Activated naive CD8-positive, alpha-beta T cell treated with anti-CD3 and anti-CD28 coated beads, Interleukin-2, amount 10 ng/mL, durations not matched to agents 7 days and 5 days (primary cell): Measurements from ENCODE around the gene CLSTN3. TPM values are rescaled to one million over a fixed set of nuclear protein-coding genes. Genes with fewer than 3 reads are reported as not detected.

Experiments
- ATAC-seq: fragments of 150-1000 bp; cut with Tn5 transposase; one replicate; pipeline ENCODE4 v1.10.0; 2021; ENCODE audit warnings: low read depth, moderate library complexity
- POLR2A ChIA-PET: fragments of 350-600 bp; sonication (Branson Sonifier 250); formaldehyde crosslinking; loops from one replicate; lab custom pipeline; 2021; ENCODE audit warnings: antibody characterized with exemption; lab: Charles Lee
- DNase-seq: peaks from one replicate; pipeline ENCODE4 v3.0.0; 2021
- H3K27ac Mint-ChIP-seq: one replicate; pipeline ENCODE4 v1.8.0; 2022; ENCODE audit warnings: mild to moderate bottlenecking, mixed read lengths
- H3K27me3 Mint-ChIP-seq: one replicate; pipeline ENCODE4 v1.8.0; 2022; ENCODE audit warnings: mild to moderate bottlenecking, moderate library complexity, mixed read lengths
- H3K36me3 Mint-ChIP-seq: one replicate; pipeline ENCODE4 v1.8.0; 2021; ENCODE audit warnings: mild to moderate bottlenecking, mixed read lengths
- H3K4me1 Mint-ChIP-seq: one replicate; pipeline ENCODE4 v1.8.0; 2021; ENCODE audit warnings: mixed read lengths
- H3K4me3 Mint-ChIP-seq: one replicate; pipeline ENCODE4 v1.8.0; 2022; ENCODE audit warnings: mild to moderate bottlenecking, moderate library complexity, mixed read lengths
- H3K9me3 Mint-ChIP-seq: one replicate; pipeline ENCODE4 v1.8.0; 2021; ENCODE audit warnings: mixed read lengths
- total RNA-seq, 2 experiments: library from RNA; stranded (reverse); gene quantifications; one replicate each; pipeline ENCODE4 v1.2.3, GENCODE V29; 2021

Gene CLSTN3
- total RNA-seq, 2 experiments from 2014 or later, result 99.3 to 104 TPM

GRCh38 chr12:7108003-7108795 lies 22.0 kb upstream of the CLSTN3 start:
- ATAC-seq (peak; percentile 96), DNase-seq (peak; percentile 86)
- peak overlapping the region; percentile 96 for H3K4me3 Mint-ChIP-seq
- peaks cover 9% of the 10 kb centered on the region for H3K9me3 Mint-ChIP-seq
- POLR2A ChIA-PET, result interaction anchor here (0.5 to 7.6 kb wide), 29 partner anchors 9 to 532 kb away, joined by 3 to 117 read pairs (median 5); partner anchors contain the start of genes C12orf57, CDCA3, COPS7A and EMG1
- peaks cover 41% of the 10 kb centered on the region for H3K4me1 Mint-ChIP-seq
- peaks cover 35% of the 10 kb centered on the region for H3K36me3 Mint-ChIP-seq
- peak overlapping the region; percentile 95 for H3K27ac Mint-ChIP-seq
- no peaks in the 10 kb centered on the region for H3K27me3 Mint-ChIP-seq

GRCh38 chr12:7108796-7109571 lies 21.2 kb upstream of the CLSTN3 start, which contains the start of gene C1RL:
Gene C1RL (minus strand): TSS chr12:7109214. CDS start chr12:7109180, 34 bp downstream.
- no peaks in the 10 kb centered on the region for H3K27me3 Mint-ChIP-seq
- peaks cover 39% of the 10 kb centered on the region for H3K4me1 Mint-ChIP-seq
- H3K27ac Mint-ChIP-seq, result peak within 1 kb of the TSS; percentile 95
- DNase-seq, result peak; percentile 90
- peaks cover 27% of the 10 kb centered on the region for H3K36me3 Mint-ChIP-seq
- ATAC-seq, result peak; percentile 20
- H3K9me3 Mint-ChIP-seq, result peaks cover 9% of the 10 kb centered on the region
- POLR2A ChIA-PET, result interaction anchor here (0.5 to 7.6 kb wide), 22 partner anchors 10 to 531 kb away, joined by 3 to 117 read pairs (median 6); partner anchors contain the start of genes C12orf57, CDCA3, EMG1 and ENO2
- H3K4me3 Mint-ChIP-seq, result peak within 1 kb of the TSS; percentile 96

- POLR2A ChIA-PET, result interaction anchor here (1.0 to 7.6 kb wide), 5 partner anchors 91 to 218 kb away, joined by 3 to 117 read pairs (median 12); partner anchors contain the start of genes C12orf57, LPCAT3 and RNU7-1
- H3K27ac Mint-ChIP-seq, result peak overlapping the region; percentile 95
- H3K4me3 Mint-ChIP-seq, result peak overlapping the region; percentile 96
- H3K27me3 Mint-ChIP-seq, result no peaks in the 10 kb centered on the region
- peaks cover 40% of the 10 kb centered on the region for H3K4me1 Mint-ChIP-seq
- H3K9me3 Mint-ChIP-seq, result peaks cover 9% of the 10 kb centered on the region
- no peak for DNase-seq
- ATAC-seq, result no peak
- peaks cover 24% of the 10 kb centered on the region for H3K36me3 Mint-ChIP-seq
Observed at GRCh38 chr12:7109572-7109920, 20.6 kb upstream of the CLSTN3 start.

- POLR2A ChIA-PET, result interaction anchor here (0.6 to 7.6 kb wide), 2 partner anchors 166 to 170 kb away, joined by 3 to 117 read pairs; partner anchors contain the start of genes C12orf57 and RNU7-1
- Mint-ChIP-seq H3K36me3 (peaks cover 22% of the 10 kb centered on the region), H3K4me3 (no peak overlapping the region), H3K9me3 (peaks cover 6% of the 10 kb centered on the region), H3K27me3 (no peaks in the 10 kb centered on the region), H3K4me1 (peaks cover 36% of the 10 kb centered on the region), H3K27ac (no peak overlapping the region)
- no peak for DNase-seq
- no peak for ATAC-seq
Observed at GRCh38 chr12:7110661-7111060, 19.5 kb upstream of the CLSTN3 start.

- Mint-ChIP-seq H3K4me3 (no peak overlapping the region), H3K27ac (no peak overlapping the region), H3K9me3 (no peaks in the 10 kb centered on the region), H3K4me1 (peaks cover 28% of the 10 kb centered on the region), H3K36me3 (peaks cover 14% of the 10 kb centered on the region), H3K27me3 (no peaks in the 10 kb centered on the region)
- no peak for DNase-seq
- POLR2A ChIA-PET, result interaction anchor here (1.8 to 7.6 kb wide), 2 partner anchors 18 to 167 kb away, joined by 5 to 117 read pairs; partner anchors contain the start of genes C12orf57 and RNU7-1
- no peak for ATAC-seq
Observed at GRCh38 chr12:7112041-7112440, 18.1 kb upstream of the CLSTN3 start.

GRCh38 chr12:7113389-7113871 lies 16.7 kb upstream of the CLSTN3 start:
- DNase-seq (no peak), ATAC-seq (no peak)
- peak overlapping the region; percentile 72 for H3K27ac Mint-ChIP-seq
- H3K27me3 Mint-ChIP-seq, result no peaks in the 10 kb centered on the region
- POLR2A ChIA-PET, result interaction anchor here (1.8 to 7.6 kb wide), 2 partner anchors 20 to 169 kb away, joined by 5 to 117 read pairs; partner anchors contain the start of genes C12orf57 and RNU7-1
- peaks cover 26% of the 10 kb centered on the region for H3K4me1 Mint-ChIP-seq
- no peaks in the 10 kb centered on the region for H3K9me3 Mint-ChIP-seq
- H3K4me3 Mint-ChIP-seq, result no peak overlapping the region
- H3K36me3 Mint-ChIP-seq, result peaks cover 18% of the 10 kb centered on the region

- DNase-seq, result peak; percentile 15
- ATAC-seq, result no peak
- POLR2A ChIA-PET, result interaction anchor here (7.6 kb wide), 1 partner anchor 169 kb away, joined by 117 read pairs; the partner anchor contains the start of genes C12orf57 and RNU7-1
- peaks cover 28% of the 10 kb centered on the region for H3K4me1 Mint-ChIP-seq
- H3K36me3 Mint-ChIP-seq, result peaks cover 21% of the 10 kb centered on the region
- peak overlapping the region; percentile 38 for H3K27ac Mint-ChIP-seq
- H3K4me3 Mint-ChIP-seq, result no peak overlapping the region
- no peaks in the 10 kb centered on the region for H3K9me3 Mint-ChIP-seq
- no peaks in the 10 kb centered on the region for H3K27me3 Mint-ChIP-seq
Observed at GRCh38 chr12:7114008-7114407, 16.2 kb upstream of the CLSTN3 start.

- Mint-ChIP-seq H3K4me1 (peaks cover 21% of the 10 kb centered on the region), H3K4me3 (no peak overlapping the region), H3K27ac (no peak overlapping the region), H3K27me3 (no peaks in the 10 kb centered on the region), H3K36me3 (peaks cover 21% of the 10 kb centered on the region), H3K9me3 (no peaks in the 10 kb centered on the region)
- no peak for DNase-seq
- ATAC-seq, result no peak
- POLR2A ChIA-PET, result no interaction called here
Observed at GRCh38 chr12:7114851-7115250, 15.3 kb upstream of the CLSTN3 start.

GRCh38 chr12:7116196-7116595 lies 14.0 kb upstream of the CLSTN3 start:
- H3K27ac Mint-ChIP-seq, result no peak overlapping the region
- POLR2A ChIA-PET, result no interaction called here
- DNase-seq (no peak), ATAC-seq (no peak)
- no peak overlapping the region for H3K4me3 Mint-ChIP-seq
- H3K27me3 Mint-ChIP-seq, result no peaks in the 10 kb centered on the region
- H3K9me3 Mint-ChIP-seq, result no peaks in the 10 kb centered on the region
- peaks cover 14% of the 10 kb centered on the region for H3K4me1 Mint-ChIP-seq
- peaks cover 22% of the 10 kb centered on the region for H3K36me3 Mint-ChIP-seq

- H3K4me1 Mint-ChIP-seq, result peaks cover 12% of the 10 kb centered on the region
- POLR2A ChIA-PET, result no interaction called here
- H3K27me3 Mint-ChIP-seq, result no peaks in the 10 kb centered on the region
- DNase-seq (no peak), ATAC-seq (no peak)
- H3K27ac Mint-ChIP-seq, result no peak overlapping the region
- no peak overlapping the region for H3K4me3 Mint-ChIP-seq
- H3K9me3 Mint-ChIP-seq, result no peaks in the 10 kb centered on the region
- peaks cover 21% of the 10 kb centered on the region for H3K36me3 Mint-ChIP-seq
Observed at GRCh38 chr12:7116916-7117315, 13.3 kb upstream of the CLSTN3 start.

GRCh38 chr12:7117670-7118069 lies 12.5 kb upstream of the CLSTN3 start:
- Mint-ChIP-seq H3K36me3 (peaks cover 21% of the 10 kb centered on the region), H3K4me1 (peaks cover 12% of the 10 kb centered on the region), H3K27ac (no peak overlapping the region), H3K4me3 (no peak overlapping the region), H3K9me3 (no peaks in the 10 kb centered on the region), H3K27me3 (no peaks in the 10 kb centered on the region)
- DNase-seq (no peak), ATAC-seq (no peak)
- POLR2A ChIA-PET, result no interaction called here

- H3K4me3 Mint-ChIP-seq, result no peak overlapping the region
- H3K9me3 Mint-ChIP-seq, result no peaks in the 10 kb centered on the region
- POLR2A ChIA-PET, result no interaction called here
- no peaks in the 10 kb centered on the region for H3K27me3 Mint-ChIP-seq
- ATAC-seq, result no peak
- peak overlapping the region; percentile 31 for H3K27ac Mint-ChIP-seq
- H3K4me1 Mint-ChIP-seq, result peaks cover 7% of the 10 kb centered on the region
- no peak for DNase-seq
- peaks cover 24% of the 10 kb centered on the region for H3K36me3 Mint-ChIP-seq
Observed at GRCh38 chr12:7118881-7119280, 11.3 kb upstream of the CLSTN3 start.

GRCh38 chr12:7120166-7120565 lies 10.0 kb upstream of the CLSTN3 start:
- Mint-ChIP-seq H3K4me1 (peaks cover 5% of the 10 kb centered on the region), H3K9me3 (no peaks in the 10 kb centered on the region), H3K27me3 (no peaks in the 10 kb centered on the region), H3K36me3 (peaks cover 22% of the 10 kb centered on the region), H3K27ac (no peak overlapping the region), H3K4me3 (no peak overlapping the region)
- no peak for ATAC-seq
- DNase-seq, result no peak
- POLR2A ChIA-PET, result no interaction called here
